Measurements from ENCODE around the gene NLRP5. TPM values are rescaled to one million over a fixed set of nuclear protein-coding genes. Genes with fewer than 3 reads are reported as not detected.

Gene NLRP5
- total and polyA plus RNA-seq, 2 of the 8 experiments (the other 6 are each of a cell fraction or from before 2014, with no cell fraction given): not detected

- TF ChIP-seq CHD7 (IDR thresholded peaks at IDR 0.05; ENCODE audit: insufficient replicate concordance, low read length) (no peak), NANOG (IDR thresholded peaks at IDR 0.05; ENCODE audit: insufficient read depth, low read depth, low read length, poor library complexity, severe bottlenecking) (no peak), CEBPB (IDR thresholded peaks at IDR 0.05; ENCODE audit: low read depth, low read length) (no peak), TAF7 (optimal IDR thresholded peaks at IDR 0.05; ENCODE audit: borderline replicate concordance, low read depth, low read length) (no peak), EP300 (IDR thresholded peaks at IDR 0.05; ENCODE audit: borderline replicate concordance in 1 of 2, low read depth in 2 of 2, low read length in 2 of 2) (no peak), HDAC2 (IDR thresholded peaks at IDR 0.05; ENCODE audit: borderline replicate concordance in 1 of 2, low read depth in 2 of 2, low read length in 2 of 2) (no peak), EZH2 (IDR thresholded peaks at IDR 0.05; ENCODE audit: low read depth, low read length, severe bottlenecking) (no peak)
Observed at GRCh38 chr19:56099638-56100539, 113.3 kb downstream of the NLRP5 start (continued).
